22Rv1 (cell line): ENCODE results near the gene HIPK2.

Source experiments
- CTCF ChIP-seq: fragments of 450-650 bp; IDR thresholded peaks from 2 replicates; pipeline ENCODE4 v1.5.1; 2017; ENCODE audit warnings: mild to moderate bottlenecking
- ZFX ChIP-seq: fragments of 450-650 bp; IDR thresholded peaks from 2 replicates; pipeline ENCODE4 v1.6.1; 2017; ENCODE audit warnings: antibody characterized with exemption, borderline replicate concordance

GRCh38 chr7:139735912-139736595 is 41.7 kb downstream of the HIPK2 start:
- TF ChIP-seq CTCF: no peak
- no peak for TF ChIP-seq ZFX
